Measurements from ENCODE around the gene FXYD2.

Gene FXYD2

DNA sequence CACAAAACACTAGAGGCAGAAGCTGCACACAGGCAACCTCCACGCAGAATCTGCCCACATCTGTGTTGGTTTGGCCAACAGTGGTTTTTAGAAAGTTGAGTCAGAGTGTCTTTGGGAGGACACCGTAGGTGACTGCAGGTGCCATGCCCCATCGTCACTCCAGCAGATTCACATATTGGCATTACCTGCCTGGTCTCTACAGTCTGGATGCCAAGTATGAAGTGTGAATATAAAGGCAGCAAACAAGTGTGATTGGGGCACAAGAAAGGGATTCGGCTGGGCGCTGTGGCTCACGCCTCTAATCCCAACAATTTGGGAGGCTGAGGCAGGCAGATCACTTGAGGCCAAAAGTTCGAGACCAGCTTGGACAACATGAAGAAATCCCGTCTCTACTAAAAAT, 11.0 kb upstream of the FXYD2 start:
- TF ChIP-seq, protein P1, sequence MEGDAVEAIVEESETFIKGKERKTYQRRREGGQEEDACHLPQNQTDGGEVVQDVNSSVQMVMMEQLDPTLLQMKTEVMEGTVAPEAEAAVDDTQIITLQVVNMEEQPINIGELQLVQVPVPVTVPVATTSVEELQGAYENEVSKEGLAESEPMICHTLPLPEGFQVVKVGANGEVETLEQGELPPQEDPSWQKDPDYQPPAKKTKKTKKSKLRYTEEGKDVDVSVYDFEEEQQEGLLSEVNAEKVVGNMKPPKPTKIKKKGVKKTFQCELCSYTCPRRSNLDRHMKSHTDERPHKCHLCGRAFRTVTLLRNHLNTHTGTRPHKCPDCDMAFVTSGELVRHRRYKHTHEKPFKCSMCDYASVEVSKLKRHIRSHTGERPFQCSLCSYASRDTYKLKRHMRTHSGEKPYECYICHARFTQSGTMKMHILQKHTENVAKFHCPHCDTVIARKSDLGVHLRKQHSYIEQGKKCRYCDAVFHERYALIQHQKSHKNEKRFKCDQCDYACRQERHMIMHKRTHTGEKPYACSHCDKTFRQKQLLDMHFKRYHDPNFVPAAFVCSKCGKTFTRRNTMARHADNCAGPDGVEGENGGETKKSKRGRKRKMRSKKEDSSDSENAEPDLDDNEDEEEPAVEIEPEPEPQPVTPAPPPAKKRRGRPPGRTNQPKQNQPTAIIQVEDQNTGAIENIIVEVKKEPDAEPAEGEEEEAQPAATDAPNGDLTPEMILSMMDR (IDR thresholded peaks at IDR 0.05; ENCODE audit: control insufficient read depth, insufficient read depth, low read depth, low read length, missing control alignments): no peak
- DNase-seq (ENCODE audit: low read depth): no peak
- no peak overlapping the region for H3K4me3 ChIP-seq (ENCODE audit: control insufficient read depth, low read depth, low read length)

DNA sequence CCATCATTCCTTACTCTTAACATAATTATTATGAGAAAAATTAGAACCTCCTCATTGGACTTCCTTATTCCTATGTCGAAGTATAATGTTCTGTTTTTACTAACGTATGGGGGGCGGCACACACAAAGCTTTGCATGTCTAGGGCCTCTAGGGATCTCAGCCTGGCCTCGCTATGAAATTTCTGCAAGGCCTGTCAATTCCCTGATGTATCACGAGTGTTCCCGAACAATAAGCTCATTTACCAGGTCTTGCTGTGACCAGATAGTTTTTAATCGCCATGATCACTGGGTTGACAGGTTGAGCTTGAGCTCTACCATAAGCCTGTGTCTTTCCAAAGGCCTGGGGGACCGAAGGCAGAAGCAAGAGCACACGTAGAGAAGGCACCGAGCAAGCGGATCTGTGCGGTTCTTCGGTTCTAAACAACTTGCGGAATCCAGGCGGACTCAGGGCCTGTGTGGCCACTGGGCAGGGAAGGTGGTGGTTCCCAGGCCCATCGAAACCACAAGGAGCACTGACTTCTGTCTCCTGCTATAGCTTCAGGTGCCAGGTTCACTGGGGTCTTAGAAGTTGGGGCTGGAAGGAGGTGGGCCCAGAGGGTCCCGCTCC, 10.4 kb upstream of the FXYD2 start:
- no peak for DNase-seq (ENCODE audit: low read depth)
- no peak overlapping the region for H3K4me3 ChIP-seq (ENCODE audit: control insufficient read depth, low read depth, low read length)
- TF ChIP-seq, protein P1 (IDR thresholded peaks at IDR 0.05; ENCODE audit: control insufficient read depth, insufficient read depth, low read depth, low read length, missing control alignments): no peak

DNA sequence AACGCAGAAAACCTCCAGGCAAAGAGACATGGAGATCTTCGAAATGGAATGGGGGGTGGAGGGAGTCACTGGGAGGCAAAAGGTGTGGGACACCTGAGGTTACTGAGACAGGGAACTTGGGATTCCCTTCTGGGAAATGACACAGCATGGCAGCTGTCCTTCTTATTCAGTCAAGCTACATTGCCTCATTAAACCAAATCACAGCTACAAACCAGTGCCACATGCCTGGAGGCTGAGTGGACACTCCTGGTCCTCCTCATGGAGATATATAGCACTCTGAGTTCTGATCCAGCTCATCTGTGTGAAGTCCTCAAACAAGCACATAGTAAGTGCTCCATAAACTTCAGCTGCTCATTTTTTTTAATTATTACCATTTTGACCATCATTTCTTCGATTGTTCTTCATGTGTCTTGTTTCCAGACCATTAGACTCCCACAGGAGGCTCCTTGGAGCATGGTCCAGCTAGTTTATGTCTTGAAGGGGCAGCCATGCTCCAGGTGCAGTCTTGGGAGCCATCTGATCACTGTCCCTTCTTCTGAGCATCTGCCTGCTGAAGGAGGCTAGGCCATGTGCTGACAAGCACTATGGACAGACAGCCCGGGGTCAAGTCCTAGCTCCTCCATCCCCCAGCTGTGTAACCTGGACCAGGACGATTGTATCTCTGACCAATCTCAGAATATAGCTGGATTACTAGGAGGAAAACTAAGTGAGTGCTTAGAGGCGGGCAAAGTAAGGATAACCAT, 9.7 kb upstream of the FXYD2 start:
- TF ChIP-seq, protein P1 (IDR thresholded peaks at IDR 0.05; ENCODE audit: control insufficient read depth, insufficient read depth, low read depth, low read length, missing control alignments): no peak
- DNase-seq (ENCODE audit: low read depth): no peak

DNA sequence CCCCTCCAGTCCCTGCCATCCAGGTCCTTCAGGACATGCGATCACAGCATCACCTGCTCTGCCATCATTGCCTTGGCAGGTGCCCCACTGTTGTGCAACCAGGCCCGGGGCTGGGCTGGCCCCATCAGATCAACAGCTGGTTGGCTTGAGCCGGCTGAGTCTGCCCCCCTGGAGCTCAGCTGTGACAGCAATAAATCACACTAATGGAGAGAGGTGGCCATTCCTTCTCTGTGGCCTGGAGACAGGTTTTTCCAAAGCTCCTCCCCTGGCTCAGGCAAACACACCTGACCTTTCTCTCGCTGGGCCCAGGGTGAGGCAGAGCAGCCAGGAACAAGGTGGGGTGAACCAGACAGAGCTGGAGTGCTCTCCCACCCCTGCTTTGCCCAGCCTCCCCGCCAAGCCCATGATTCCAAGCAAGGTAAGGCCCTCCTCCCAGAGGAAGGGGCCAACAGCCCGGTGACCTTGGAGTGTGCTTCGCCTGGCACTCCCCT, 8.9 kb upstream of the FXYD2 start:
- H3K4me3 ChIP-seq (ENCODE audit: control insufficient read depth, low read depth, low read length): no peak overlapping the region
- TF ChIP-seq, protein P1 (IDR thresholded peaks at IDR 0.05; ENCODE audit: control insufficient read depth, insufficient read depth, low read depth, low read length, missing control alignments): no peak
- DNase-seq (ENCODE audit: low read depth): no peak

More for the DNA sequence above, 9.7 kb upstream of the FXYD2 start:
- no peak overlapping the region for H3K4me3 ChIP-seq (ENCODE audit: control insufficient read depth, low read depth, low read length)

DNA sequence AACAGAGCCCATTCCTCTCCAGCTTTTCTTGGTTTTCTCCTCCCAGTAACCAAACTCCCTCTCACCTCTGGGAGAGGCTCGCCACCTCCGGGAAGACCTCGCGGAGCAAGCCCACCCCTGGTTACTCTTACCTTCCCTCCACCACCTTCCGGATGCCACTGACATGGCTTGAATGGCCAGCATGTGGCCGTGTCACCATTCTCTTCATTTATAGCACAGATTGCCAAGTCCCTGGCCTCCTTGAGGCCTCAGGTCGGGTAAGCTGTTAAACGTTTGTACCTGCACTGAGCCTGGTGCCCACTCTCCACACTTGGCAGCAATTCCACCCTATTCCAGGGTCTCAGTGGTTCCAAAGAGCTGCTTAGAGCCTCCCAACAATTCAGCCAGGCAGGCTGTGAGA, 8.0 kb upstream of the FXYD2 start:
- TF ChIP-seq, protein P1 (IDR thresholded peaks at IDR 0.05; ENCODE audit: control insufficient read depth, insufficient read depth, low read depth, low read length, missing control alignments): no peak
- DNase-seq (ENCODE audit: low read depth): no peak
- H3K4me3 ChIP-seq (ENCODE audit: control insufficient read depth, low read depth, low read length): no peak overlapping the region

DNA sequence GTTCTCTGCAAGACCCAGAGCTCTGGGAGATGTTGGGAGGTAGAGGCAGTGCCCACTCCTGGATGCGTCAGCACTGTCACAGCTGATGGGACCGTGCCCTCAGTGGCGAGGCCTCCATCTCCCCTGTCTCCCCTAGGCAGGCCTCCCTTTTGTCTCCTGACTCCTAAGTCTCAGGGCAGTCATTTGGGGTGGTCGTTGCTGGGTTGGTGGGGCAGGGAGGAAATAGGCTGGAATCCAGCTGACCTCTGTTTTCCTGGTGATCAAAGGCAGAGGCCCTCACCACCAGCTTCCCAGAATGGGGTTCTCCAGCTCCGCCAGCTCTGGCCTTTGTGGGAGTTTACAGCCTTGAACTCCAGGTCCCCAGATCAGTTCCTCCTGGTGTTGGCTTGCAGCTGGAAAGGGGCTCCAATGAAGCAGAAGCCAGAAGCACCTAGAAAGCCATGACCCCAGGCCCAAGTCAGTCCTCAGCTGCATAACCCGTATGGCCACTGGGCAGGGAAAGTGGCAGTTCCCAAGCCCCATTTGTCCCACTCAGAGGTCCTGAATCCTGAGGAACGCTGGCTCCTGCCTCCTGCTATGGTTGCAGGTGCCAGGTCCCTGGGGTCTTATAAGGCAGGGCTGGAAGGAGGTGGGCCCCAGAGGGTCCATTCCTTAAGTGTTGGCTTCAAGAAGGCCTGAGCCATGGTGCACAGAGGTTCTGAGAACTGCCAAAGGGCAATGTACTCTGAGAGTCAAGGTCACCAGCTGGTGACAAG, 7.3 kb upstream of the FXYD2 start:
- no peak for DNase-seq (ENCODE audit: low read depth)
- no peak overlapping the region for H3K4me3 ChIP-seq (ENCODE audit: control insufficient read depth, low read depth, low read length)
- TF ChIP-seq, protein P1 (IDR thresholded peaks at IDR 0.05; ENCODE audit: control insufficient read depth, insufficient read depth, low read depth, low read length, missing control alignments): no peak

Measured in AG09309 (cell line).